HepG2 (cell line): Measurements from ENCODE around the gene MMP7.

Source experiments
- DR1 ChIP-seq: sonication (generic); formaldehyde crosslinking; IDR thresholded peaks from 2 replicates; pipeline ENCODE4 v1.8.0; 2021; ENCODE audit warnings: mild to moderate bottlenecking, missing genetic modification reagents, inconsistent platforms
- E2F1 ChIP-seq: sonication (generic); formaldehyde crosslinking; IDR thresholded peaks from 2 replicates; pipeline ENCODE4 v1.5.0; 2020; ENCODE audit warnings: missing genetic modification reagents
- NONO ChIP-seq, 2 experiments: fragments of 450-650 bp in 1 of 2; sonication (generic) in 1 of 2; formaldehyde crosslinking in 1 of 2; IDR thresholded peaks in 1 of 2; conservative IDR thresholded peaks in 1 of 2; 2 replicates each; pipeline versions ENCODE4 v1.6.1 to v1.8.0; 2017 to 2022; ENCODE audit warnings: mild to moderate bottlenecking in 1 of 2, missing genetic modification reagents in 1 of 2, moderate library complexity in 1 of 2
- POLR2A ChIP-seq, 2 experiments: IDR thresholded peaks; 2 replicates each; pipeline ENCODE4 v1.6.1; 2011; ENCODE audit warnings: low read depth in 2 of 2, low read length in 2 of 2, mild to moderate bottlenecking in 1 of 2, moderate library complexity in 1 of 2; ENCODE audit not compliant: insufficient read depth in 1 of 2
- PRDM10 ChIP-seq: sonication (generic); formaldehyde crosslinking; IDR thresholded peaks from 2 replicates; pipeline ENCODE4 v1.4.0; 2020; ENCODE audit warnings: low read depth, missing genetic modification reagents
- ZNF12 ChIP-seq: sonication (generic); formaldehyde crosslinking; IDR thresholded peaks from 2 replicates; pipeline ENCODE4 v1.5.0; 2020; ENCODE audit warnings: missing genetic modification reagents

DNA sequence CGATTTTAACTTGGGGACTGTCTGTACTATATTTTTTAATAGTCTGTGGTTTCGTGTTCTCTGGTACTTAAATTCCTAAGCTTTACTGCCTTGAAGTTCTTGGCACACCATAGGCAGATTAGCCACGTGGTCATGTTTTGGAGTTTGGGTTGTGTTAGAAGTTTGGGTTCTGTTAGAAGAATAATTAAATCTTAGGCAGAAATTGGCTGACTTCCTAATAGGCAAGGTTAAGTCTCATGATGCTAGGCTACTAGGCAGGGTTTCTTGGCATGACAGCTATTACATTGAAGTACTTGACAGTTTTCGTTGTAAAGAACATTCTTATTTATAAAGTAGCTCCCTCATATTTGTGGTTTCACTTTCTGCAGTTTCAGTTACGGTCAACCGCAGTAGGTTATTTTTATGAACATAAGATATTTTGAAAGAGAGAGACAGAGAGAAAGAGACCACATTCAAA is 30.0 kb upstream of the MMP7 start:
- TF ChIP-seq NONO (IDR thresholded peaks at IDR 0.05) (no peak), NONO (CRISPR knock-in tag; conservative IDR thresholded peaks at IDR 0.05) (no peak), E2F1 (no peak), PRDM10 (CRISPR knock-in tag) (no peak), POLR2A (IDR thresholded peaks at IDR 0.05; ENCODE audit: insufficient read depth in 1 of 2, low read depth in 2 of 2, low read length in 2 of 2) (no peak), DR1 (CRISPR knock-in tag) (no peak), ZNF12 (CRISPR knock-in tag) (no peak)
